OCI-LY7 (cell line): ENCODE measurements around the gene EPPIN. TPM values are rescaled to one million over a fixed set of nuclear protein-coding genes. Genes with fewer than 3 reads are reported as not detected.

Experiments
- BruUV-seq: library from RNA; stranded (reverse); fragments of 400-500 nt; replicated peaks from 2 replicates; lab custom pipeline; 2021; lab: Mats Ljungman, UMichigan
- CTCF ChIA-PET: fragments of 300-600 bp; sonication (Branson Sonifier 250); formaldehyde crosslinking; loops from one replicate; lab custom pipeline; 2022; ENCODE audit warnings: antibody characterized with exemption; ENCODE audit not compliant: unreplicated experiment; lab: Charles Lee
- POLR2A ChIA-PET: fragments of 300-600 bp; sonication (Branson Sonifier 250); formaldehyde crosslinking; loops from one replicate; lab custom pipeline; 2022; ENCODE audit warnings: antibody characterized with exemption; lab: Charles Lee
- DNase-seq: peaks from one replicate; pipeline ENCODE4 v3.0.0-alpha.2; 2015; ENCODE audit warnings: low spot score
- H2AFZ ChIP-seq: fragments of 200-600 bp; sonication (generic), shearing (Covaris generic); 2 replicates; pipeline ENCODE4 v1.6.1; 2014; ENCODE audit warnings: mild to moderate bottlenecking, antibody characterized with exemption, low read length, moderate library complexity
- H3K27ac ChIP-seq: fragments of 200-600 bp; sonication (generic); 2 replicates; pipeline ENCODE4 v1.5.1; 2014; ENCODE audit warnings: mixed run types, low read depth, mild to moderate bottlenecking, moderate library complexity, low read length, inconsistent platforms; ENCODE audit not compliant: poor library complexity, severe bottlenecking
- H3K36me3 ChIP-seq: fragments of 200-600 bp; sonication (generic); 2 replicates; pipeline ENCODE4 v1.6.1; 2014; ENCODE audit warnings: mild to moderate bottlenecking, antibody characterized with exemption, low read length, moderate library complexity, mixed read lengths; ENCODE audit not compliant: insufficient read depth
- H3K4me1 ChIP-seq: fragments of 200-600 bp; sonication (generic); 2 replicates; pipeline ENCODE4 v1.5.1; 2014; ENCODE audit warnings: mild to moderate bottlenecking, low read length; ENCODE audit not compliant: insufficient read depth, poor library complexity, severe bottlenecking
- H3K4me2 ChIP-seq: fragments of 200-600 bp; sonication (generic); 2 replicates; pipeline ENCODE4 v1.6.1; 2014; ENCODE audit warnings: mild to moderate bottlenecking, low read length
- H3K4me3 ChIP-seq: fragments of 200-600 bp; sonication (generic); 2 replicates; pipeline ENCODE4 v1.5.1; 2014; ENCODE audit warnings: mild to moderate bottlenecking, low read depth, low read length; ENCODE audit not compliant: poor library complexity, severe bottlenecking
- H3K79me2 ChIP-seq: fragments of 200-600 bp; sonication (generic); 2 replicates; pipeline ENCODE4 v1.6.1; 2016; ENCODE audit warnings: low read depth, mild to moderate bottlenecking, low read length, moderate library complexity, mixed read lengths; ENCODE audit not compliant: insufficient read depth
- H3K9me2 ChIP-seq: fragments of 200-600 bp; sonication (generic); 2 replicates; pipeline ENCODE4 v1.6.1; 2016; ENCODE audit warnings: mild to moderate bottlenecking, low read length, mixed read lengths; ENCODE audit not compliant: insufficient read depth
- H3K9me3 ChIP-seq: fragments of 200-600 bp; sonication (generic); 2 replicates; pipeline ENCODE4 v1.6.1; 2014; ENCODE audit warnings: mild to moderate bottlenecking, mixed run types, low read length, mixed read lengths
- H4K20me1 ChIP-seq: fragments of 200-600 bp; sonication (generic); 2 replicates; pipeline ENCODE4 v1.6.1; 2014; ENCODE audit warnings: mild to moderate bottlenecking, antibody characterized with exemption, low read length, moderate library complexity, mixed read lengths; ENCODE audit not compliant: insufficient read depth
- EZH2phosphoT487 ChIP-seq: fragments of 200-600 bp; sonication (generic); IDR thresholded peaks from 2 replicates; pipeline ENCODE4 v1.6.1; 2018; ENCODE audit warnings: low read depth, borderline replicate concordance, mild to moderate bottlenecking, mixed run types, antibody characterized with exemption, low read length, moderate library complexity, mixed read lengths
- intact Hi-C: fragments of 100-400 bp; cut with micrococcal nuclease; formaldehyde crosslinking; loops from one replicate; pipeline ENCODE4 v1.10.0; 2022; ENCODE audit not compliant: unreplicated experiment
- total RNA-seq, 2 experiments: library from RNA; depleted of rRNA in 1 of 2; stranded (reverse); fragments of >200 nt in 1 of 2; shearing (Covaris generic) in 1 of 2; gene quantifications; 2 replicates each; pipeline ENCODE4 v1.2.3, GENCODE V29; 2014 to 2022
- TF ChIP-seq, protein P1 (sequence below): fragments of 200-600 bp; sonication (generic); conservative IDR thresholded peaks from 2 replicates; pipeline ENCODE4 v1.5.1; 2014; ENCODE audit warnings: mild to moderate bottlenecking, antibody characterized with exemption, low read length, moderate library complexity, mixed read lengths

EPPIN gene
- total RNA-seq, 2 experiments from 2014 or later = not detected

DNA sequence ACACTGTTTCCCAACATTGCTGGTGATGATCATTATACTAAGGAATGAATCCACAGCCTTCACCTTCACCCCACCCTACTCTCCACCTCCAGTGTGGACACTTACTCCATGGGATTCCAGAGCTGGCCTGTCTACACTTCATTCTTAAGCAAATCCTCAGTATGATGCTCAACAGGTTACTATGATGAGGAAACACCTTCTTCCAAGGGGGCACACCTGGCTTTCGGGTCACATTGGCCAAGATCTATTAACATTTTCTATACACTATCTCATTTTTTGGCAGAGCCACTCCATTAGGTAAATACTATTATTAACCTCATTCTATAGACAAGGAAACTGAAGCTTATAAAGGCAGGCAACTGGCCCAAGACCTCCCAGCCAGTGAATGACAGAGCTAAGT, 8.0 kb upstream of the EPPIN start:
- Histone ChIP-seq H3K27ac (no peak overlapping the region), H3K79me2 (no peaks in the 10 kb centered on the region), H3K4me2 (no peak overlapping the region), H2AFZ (no peak overlapping the region), H3K36me3 (no peaks in the 10 kb centered on the region), H3K9me2 (no peaks in the 10 kb centered on the region), H4K20me1 (no peaks in the 10 kb centered on the region), H3K4me1 (no peaks in the 10 kb centered on the region), H3K9me3 (no peaks in the 10 kb centered on the region), H3K4me3 (no peak overlapping the region)
- no TSS peak for BruUV-seq
- CTCF ChIA-PET = no interaction called here
- intact Hi-C loops = no loop called here
- DNase-seq = no peak
- POLR2A ChIA-PET = no interaction called here
- TF ChIP-seq, protein P1, sequence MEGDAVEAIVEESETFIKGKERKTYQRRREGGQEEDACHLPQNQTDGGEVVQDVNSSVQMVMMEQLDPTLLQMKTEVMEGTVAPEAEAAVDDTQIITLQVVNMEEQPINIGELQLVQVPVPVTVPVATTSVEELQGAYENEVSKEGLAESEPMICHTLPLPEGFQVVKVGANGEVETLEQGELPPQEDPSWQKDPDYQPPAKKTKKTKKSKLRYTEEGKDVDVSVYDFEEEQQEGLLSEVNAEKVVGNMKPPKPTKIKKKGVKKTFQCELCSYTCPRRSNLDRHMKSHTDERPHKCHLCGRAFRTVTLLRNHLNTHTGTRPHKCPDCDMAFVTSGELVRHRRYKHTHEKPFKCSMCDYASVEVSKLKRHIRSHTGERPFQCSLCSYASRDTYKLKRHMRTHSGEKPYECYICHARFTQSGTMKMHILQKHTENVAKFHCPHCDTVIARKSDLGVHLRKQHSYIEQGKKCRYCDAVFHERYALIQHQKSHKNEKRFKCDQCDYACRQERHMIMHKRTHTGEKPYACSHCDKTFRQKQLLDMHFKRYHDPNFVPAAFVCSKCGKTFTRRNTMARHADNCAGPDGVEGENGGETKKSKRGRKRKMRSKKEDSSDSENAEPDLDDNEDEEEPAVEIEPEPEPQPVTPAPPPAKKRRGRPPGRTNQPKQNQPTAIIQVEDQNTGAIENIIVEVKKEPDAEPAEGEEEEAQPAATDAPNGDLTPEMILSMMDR = no peak

DNA sequence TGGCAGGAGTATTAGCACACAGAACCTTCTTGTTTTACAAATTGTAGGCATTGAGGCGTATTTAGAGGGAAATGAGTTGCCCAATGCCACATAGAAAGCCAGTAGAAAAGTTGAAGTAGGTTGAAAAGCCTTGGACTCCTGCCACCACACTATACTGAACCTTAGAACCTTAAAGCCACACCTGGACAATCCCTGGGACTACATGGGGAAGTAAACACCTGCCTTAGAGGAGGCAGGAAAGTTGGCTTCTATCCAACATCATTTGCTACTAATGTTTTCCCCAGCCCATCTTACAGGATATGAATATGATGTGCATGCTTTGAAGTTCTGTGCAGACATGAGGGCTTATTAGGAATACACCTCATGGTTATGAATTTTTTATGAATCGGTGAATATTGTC, 5.3 kb upstream of the EPPIN start:
- Histone ChIP-seq H2AFZ (no peak overlapping the region), H3K4me2 (no peak overlapping the region), H3K36me3 (no peaks in the 10 kb centered on the region), H3K9me3 (no peaks in the 10 kb centered on the region), H3K4me3 (no peak overlapping the region), H4K20me1 (no peaks in the 10 kb centered on the region), H3K9me2 (no peaks in the 10 kb centered on the region), H3K27ac (no peak overlapping the region), H3K4me1 (no peaks in the 10 kb centered on the region), H3K79me2 (no peaks in the 10 kb centered on the region)
- ChIA-PET CTCF (no interaction called here), POLR2A (no interaction called here)
- TF ChIP-seq, protein P1 = no peak
- TF ChIP-seq EZH2phosphoT487 = no peak
- no peak for DNase-seq
- intact Hi-C loops = no loop called here
- BruUV-seq = no TSS peak

DNA sequence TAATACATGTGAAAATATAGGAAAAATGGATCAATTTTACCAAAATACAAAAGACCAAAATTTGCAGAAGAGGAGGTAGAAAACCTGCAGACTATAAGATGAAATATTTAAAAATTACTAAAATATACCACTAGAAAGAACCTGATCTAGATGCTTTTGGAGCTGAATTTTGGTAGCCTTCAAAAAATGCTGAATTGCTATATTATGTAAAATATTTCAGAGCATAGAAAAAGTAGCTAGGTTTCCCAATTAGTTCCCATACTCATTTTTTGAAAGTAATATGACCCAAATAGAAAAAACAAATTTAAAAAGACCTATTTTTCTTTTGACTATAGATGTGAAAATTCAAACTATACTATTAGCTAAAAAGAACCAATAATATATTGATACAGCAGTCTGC, 3.6 kb upstream of the EPPIN start:
- no peaks in the 10 kb centered on the region for H3K4me1 ChIP-seq
- H3K79me2 ChIP-seq = no peaks in the 10 kb centered on the region
- no peak overlapping the region for H2AFZ ChIP-seq
- no peaks in the 10 kb centered on the region for H3K9me3 ChIP-seq
- H3K36me3 ChIP-seq = no peaks in the 10 kb centered on the region
- no peak for DNase-seq
- H3K4me3 ChIP-seq = no peak overlapping the region
- TF ChIP-seq EZH2phosphoT487 = no peak
- TF ChIP-seq, protein P1 = no peak
- ChIA-PET CTCF (no interaction called here), POLR2A (interaction anchor here (1.2 kb wide), 1 partner anchor 12 kb away, joined by 3 read pairs; no protein-coding TSS in a partner anchor)
- no TSS peak for BruUV-seq
- H3K4me2 ChIP-seq = no peak overlapping the region
- no peaks in the 10 kb centered on the region for H3K9me2 ChIP-seq
- H3K27ac ChIP-seq = no peak overlapping the region
- H4K20me1 ChIP-seq = no peaks in the 10 kb centered on the region
- intact Hi-C loops = no loop called here
